Adrenal gland (tissue), 5 donors: ENCODE measurements around the gene UFD1.

Experiments
- POLR2A ChIP-seq, 2 donors: fragments of 450-650 bp; IDR thresholded peaks; one replicate each; pipeline ENCODE4 v1.6.1; 2017; ENCODE audit warnings: antibody characterized with exemption in 2 of 2, mild to moderate bottlenecking in 2 of 2, moderate library complexity in 1 of 2
- TF ChIP-seq, protein P1 (sequence below), 6 experiments: fragments of 450-650 bp in 4 of 6; fragments of 200-600 bp in 2 of 6; sonication (generic) in 1 of 6; IDR thresholded peaks; 1 replicate in 5 of 6; 2 replicates in 1 of 6; pipeline versions ENCODE4 v1.5.1 to v1.8.0; 2016 to 2021; ENCODE audit warnings: antibody characterized with exemption in 6 of 6, mild to moderate bottlenecking in 2 of 6, moderate library complexity in 1 of 6
- donor health status: DM: no; HTN: no; CAD: no.

DNA sequence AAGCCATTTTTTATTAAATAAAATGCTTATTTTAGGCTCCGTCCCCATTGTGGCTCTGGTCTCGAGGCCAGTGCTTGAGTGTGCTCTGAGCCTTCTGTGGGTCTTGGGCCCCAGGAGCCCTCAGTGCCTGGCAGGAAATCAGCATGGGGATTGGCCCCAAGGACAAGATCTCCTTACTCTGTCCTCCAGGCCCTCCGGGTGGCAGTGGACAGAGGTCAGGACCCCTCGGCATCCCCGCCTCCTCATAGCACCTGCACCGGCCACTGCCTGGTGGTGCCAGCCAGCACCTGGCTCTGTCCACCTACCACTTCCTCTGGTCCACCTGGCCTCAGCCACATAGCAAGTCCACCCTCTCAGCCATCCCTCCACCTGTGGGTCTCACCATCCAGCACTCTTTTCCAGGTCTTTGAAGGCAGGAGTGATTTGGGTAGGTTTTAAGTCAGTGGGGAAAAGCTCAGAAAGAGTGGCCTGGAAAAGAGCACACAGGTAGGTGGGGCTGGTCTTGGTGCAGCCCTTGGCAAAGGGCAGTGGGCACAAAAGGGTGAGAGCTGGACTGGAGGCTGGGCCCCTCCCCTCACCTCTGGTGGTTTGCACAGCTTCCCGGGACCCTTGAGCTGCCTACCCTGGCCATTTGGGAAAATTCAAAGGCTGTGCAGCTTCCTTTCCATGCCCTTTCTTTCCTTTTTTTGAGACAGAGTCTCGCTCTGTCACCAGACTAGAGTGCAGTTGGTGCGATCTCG is 41.7 kb upstream of the UFD1 start:
- no peak for TF ChIP-seq POLR2A (IDR thresholded peaks at IDR 0.05)
- TF ChIP-seq, protein P1, sequence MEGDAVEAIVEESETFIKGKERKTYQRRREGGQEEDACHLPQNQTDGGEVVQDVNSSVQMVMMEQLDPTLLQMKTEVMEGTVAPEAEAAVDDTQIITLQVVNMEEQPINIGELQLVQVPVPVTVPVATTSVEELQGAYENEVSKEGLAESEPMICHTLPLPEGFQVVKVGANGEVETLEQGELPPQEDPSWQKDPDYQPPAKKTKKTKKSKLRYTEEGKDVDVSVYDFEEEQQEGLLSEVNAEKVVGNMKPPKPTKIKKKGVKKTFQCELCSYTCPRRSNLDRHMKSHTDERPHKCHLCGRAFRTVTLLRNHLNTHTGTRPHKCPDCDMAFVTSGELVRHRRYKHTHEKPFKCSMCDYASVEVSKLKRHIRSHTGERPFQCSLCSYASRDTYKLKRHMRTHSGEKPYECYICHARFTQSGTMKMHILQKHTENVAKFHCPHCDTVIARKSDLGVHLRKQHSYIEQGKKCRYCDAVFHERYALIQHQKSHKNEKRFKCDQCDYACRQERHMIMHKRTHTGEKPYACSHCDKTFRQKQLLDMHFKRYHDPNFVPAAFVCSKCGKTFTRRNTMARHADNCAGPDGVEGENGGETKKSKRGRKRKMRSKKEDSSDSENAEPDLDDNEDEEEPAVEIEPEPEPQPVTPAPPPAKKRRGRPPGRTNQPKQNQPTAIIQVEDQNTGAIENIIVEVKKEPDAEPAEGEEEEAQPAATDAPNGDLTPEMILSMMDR (IDR thresholded peaks at IDR 0.05) = no peak
